GM12874 (cell line): ENCODE results near the gene ITCH.

Experiments used
- CTCF ChIP-seq: IDR thresholded peaks from 2 replicates; pipeline ENCODE4 v1.5.1; 2011; ENCODE audit warnings: low read depth, mild to moderate bottlenecking, control low read depth, low read length, moderate library complexity; ENCODE audit not compliant: insufficient read depth

Gene ITCH

GRCh38 chr20:34535857-34536256, 172.8 kb downstream of the ITCH start:
- no peak for TF ChIP-seq CTCF

- peak; percentile 39 for TF ChIP-seq CTCF
These were observed 173.8 kb downstream of the ITCH start for GRCh38 chr20:34536798-34537394.

- TF ChIP-seq CTCF: no peak
These were observed 174.6 kb downstream of the ITCH start for GRCh38 chr20:34537651-34538050.

- TF ChIP-seq CTCF: peak; percentile 92
These were observed 175.6 kb downstream of the ITCH start for GRCh38 chr20:34538671-34539123.

- no peak for TF ChIP-seq CTCF
These were observed 176.7 kb downstream of the ITCH start for GRCh38 chr20:34539756-34540155.

- TF ChIP-seq CTCF: no peak
These were observed 177.7 kb downstream of the ITCH start for GRCh38 chr20:34540596-34541263.

- TF ChIP-seq CTCF: no peak
These were observed 178.3 kb downstream of the ITCH start for GRCh38 chr20:34541264-34541901.
